ENCODE results near the gene MAPK1.

The MAPK1 gene

DNA sequence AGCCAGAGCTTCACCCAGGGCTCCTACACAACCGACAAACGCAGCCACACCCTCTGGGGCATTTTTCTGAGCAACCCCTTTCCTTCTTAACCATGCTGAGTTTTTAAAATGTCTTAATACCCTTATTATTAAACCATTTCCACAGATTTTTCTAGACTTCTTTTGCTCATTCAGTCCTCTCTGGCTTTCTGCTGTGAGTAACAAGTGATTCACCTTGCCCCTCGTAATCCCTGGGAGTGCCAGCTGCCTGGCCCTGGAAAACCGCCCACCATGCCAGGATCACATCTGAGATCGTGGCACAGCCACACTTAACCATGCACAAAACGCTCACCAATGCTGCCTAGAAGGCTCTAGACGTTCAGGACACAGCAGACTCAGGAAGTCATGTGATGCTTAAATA, 157.3 kb downstream of the MAPK1 start:
- Histone ChIP-seq H3K36me3 (ENCODE audit: insufficient read depth, low read length) (no peaks in the 10 kb centered on the region), H3K9me3 (ENCODE audit: low read length) (no peaks in the 10 kb centered on the region)

GRCh38 chr22:21709688-21710087, 157.8 kb downstream of the MAPK1 start:
- no peak overlapping the region for H3K9ac ChIP-seq (ENCODE audit: low read length)
- no peak overlapping the region for H3K27ac ChIP-seq (ENCODE audit: low read depth, low read length)
- no peaks in the 10 kb centered on the region for H3K36me3 ChIP-seq (ENCODE audit: insufficient read depth, low read length)

More for the DNA sequence above, 157.3 kb downstream of the MAPK1 start:
- Histone ChIP-seq H3K9ac (ENCODE audit: low read length) (no peak overlapping the region), H3K27me3 (ENCODE audit: control insufficient read depth in 1 of 2, insufficient read depth in 2 of 2, low read length in 2 of 2) (no peaks in the 10 kb centered on the region), H3K4me1 (ENCODE audit: insufficient read depth, low read length) (peaks cover 6% of the 10 kb centered on the region), H3K4me3 (ENCODE audit: low read depth in 1 of 2, low read length in 2 of 2) (no peak overlapping the region), H3K27ac (ENCODE audit: low read depth, low read length) (no peak overlapping the region)

DNA sequence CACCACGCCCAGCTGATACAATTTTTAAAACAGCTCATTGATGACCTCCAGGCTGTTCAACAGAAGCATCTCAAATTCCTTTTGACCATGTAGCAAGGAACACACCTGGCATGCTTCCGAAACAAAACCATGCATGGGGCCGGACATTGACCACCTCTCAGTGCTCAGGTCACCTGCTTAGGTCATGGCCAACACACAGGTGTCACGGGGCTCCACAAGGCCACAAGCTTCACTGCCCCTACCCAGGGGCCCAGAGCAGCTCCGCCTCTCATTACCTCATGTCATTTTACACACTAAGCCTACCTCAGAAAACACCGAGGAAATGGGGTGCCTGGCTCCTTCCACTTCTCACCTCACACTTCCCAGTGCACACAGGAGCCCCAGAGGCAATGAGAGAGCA, 158.5 kb downstream of the MAPK1 start:
- H3K27me3 ChIP-seq (ENCODE audit: control insufficient read depth in 1 of 2, insufficient read depth in 2 of 2, low read length in 2 of 2), result no peaks in the 10 kb centered on the region
- no peaks in the 10 kb centered on the region for H3K36me3 ChIP-seq (ENCODE audit: insufficient read depth, low read length)
- peaks cover 6% of the 10 kb centered on the region for H3K4me1 ChIP-seq (ENCODE audit: insufficient read depth, low read length)
- H3K4me3 ChIP-seq (ENCODE audit: low read depth in 1 of 2, low read length in 2 of 2), result no peak overlapping the region
- H3K27ac ChIP-seq (ENCODE audit: low read depth, low read length), result no peak overlapping the region
- no peaks in the 10 kb centered on the region for H3K9me3 ChIP-seq (ENCODE audit: low read length)
- no peak overlapping the region for H3K9ac ChIP-seq (ENCODE audit: low read length)

More at GRCh38 chr22:21709688-21710087, 157.8 kb downstream of the MAPK1 start:
- H3K4me1 ChIP-seq (ENCODE audit: insufficient read depth, low read length), result peaks cover 6% of the 10 kb centered on the region
- H3K27me3 ChIP-seq (ENCODE audit: control insufficient read depth in 1 of 2, insufficient read depth in 2 of 2, low read length in 2 of 2), result no peaks in the 10 kb centered on the region
- no peaks in the 10 kb centered on the region for H3K9me3 ChIP-seq (ENCODE audit: low read length)
- no peak overlapping the region for H3K4me3 ChIP-seq (ENCODE audit: low read depth in 1 of 2, low read length in 2 of 2)

DNA sequence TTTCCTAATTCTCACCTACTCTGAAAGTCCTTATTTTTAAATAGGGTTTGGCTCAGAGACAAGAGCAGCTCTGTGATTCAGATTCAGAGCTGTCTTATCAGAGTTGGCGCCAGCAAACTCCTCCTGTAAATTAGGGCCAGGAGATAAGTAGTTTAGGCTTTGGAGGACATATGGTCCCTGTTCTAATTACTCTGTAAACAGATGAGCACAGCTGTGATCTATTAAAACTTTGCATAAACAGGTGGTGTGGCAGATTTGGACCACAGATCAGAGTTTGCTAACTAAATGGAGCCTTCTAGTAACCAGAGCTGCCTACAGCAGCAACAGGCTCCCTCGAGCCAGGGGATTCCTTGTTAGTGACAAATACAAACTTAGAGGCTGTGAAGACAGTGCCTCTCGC, 159.8 kb downstream of the MAPK1 start:
- Histone ChIP-seq H3K27ac (ENCODE audit: low read depth, low read length) (no peak overlapping the region), H3K9ac (ENCODE audit: low read length) (no peak overlapping the region), H3K4me3 (ENCODE audit: low read depth in 1 of 2, low read length in 2 of 2) (no peak overlapping the region)

More for the DNA sequence above, 159.8 kb downstream of the MAPK1 start:
- Histone ChIP-seq H3K4me1 (ENCODE audit: insufficient read depth, low read length) (no peaks in the 10 kb centered on the region), H3K27me3 (ENCODE audit: control insufficient read depth in 1 of 2, insufficient read depth in 2 of 2, low read length in 2 of 2) (no peaks in the 10 kb centered on the region), H3K9me3 (ENCODE audit: low read length) (no peaks in the 10 kb centered on the region), H3K36me3 (ENCODE audit: insufficient read depth, low read length) (no peaks in the 10 kb centered on the region)

All from muscle layer of colon (tissue), 2 donors.